ENCODE data around the gene WNT7B.

DNA sequence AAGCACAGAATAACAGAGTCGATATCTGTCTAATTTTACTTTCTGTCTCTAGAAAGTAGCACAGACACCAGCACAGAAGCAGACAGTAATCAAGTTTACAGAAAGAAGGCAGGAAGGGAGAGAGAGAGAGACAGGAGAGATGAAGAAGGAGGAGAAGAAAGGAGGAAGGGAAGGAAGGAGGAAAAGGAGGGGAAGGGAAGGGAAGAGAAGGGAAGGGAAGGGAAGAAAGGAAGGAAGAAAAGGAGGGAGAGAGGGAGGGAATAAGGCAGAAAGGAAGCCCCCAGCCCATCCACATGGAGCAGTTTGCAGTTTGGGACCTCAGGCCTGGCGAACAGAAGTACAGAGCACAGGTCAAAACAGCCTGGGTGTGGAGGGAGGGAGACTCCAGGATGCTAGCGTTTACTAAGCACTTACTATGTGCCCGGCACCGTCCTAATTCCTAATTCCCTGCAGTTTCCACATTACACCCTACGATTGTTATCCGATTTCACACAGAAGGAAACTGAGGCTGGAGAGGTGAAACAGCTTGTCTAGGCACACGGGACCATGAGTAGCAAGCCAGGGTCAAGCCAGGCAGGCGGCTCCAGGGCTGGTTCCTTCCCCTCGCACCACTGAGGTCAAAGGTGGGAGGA is 46.0 kb upstream of the WNT7B start:
- TF ChIP-seq, protein P1, sequence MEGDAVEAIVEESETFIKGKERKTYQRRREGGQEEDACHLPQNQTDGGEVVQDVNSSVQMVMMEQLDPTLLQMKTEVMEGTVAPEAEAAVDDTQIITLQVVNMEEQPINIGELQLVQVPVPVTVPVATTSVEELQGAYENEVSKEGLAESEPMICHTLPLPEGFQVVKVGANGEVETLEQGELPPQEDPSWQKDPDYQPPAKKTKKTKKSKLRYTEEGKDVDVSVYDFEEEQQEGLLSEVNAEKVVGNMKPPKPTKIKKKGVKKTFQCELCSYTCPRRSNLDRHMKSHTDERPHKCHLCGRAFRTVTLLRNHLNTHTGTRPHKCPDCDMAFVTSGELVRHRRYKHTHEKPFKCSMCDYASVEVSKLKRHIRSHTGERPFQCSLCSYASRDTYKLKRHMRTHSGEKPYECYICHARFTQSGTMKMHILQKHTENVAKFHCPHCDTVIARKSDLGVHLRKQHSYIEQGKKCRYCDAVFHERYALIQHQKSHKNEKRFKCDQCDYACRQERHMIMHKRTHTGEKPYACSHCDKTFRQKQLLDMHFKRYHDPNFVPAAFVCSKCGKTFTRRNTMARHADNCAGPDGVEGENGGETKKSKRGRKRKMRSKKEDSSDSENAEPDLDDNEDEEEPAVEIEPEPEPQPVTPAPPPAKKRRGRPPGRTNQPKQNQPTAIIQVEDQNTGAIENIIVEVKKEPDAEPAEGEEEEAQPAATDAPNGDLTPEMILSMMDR (IDR thresholded peaks at IDR 0.05), result no peak
- no peak for TF ChIP-seq POLR2AphosphoS5 (IDR thresholded peaks at IDR 0.05)
- no peak for TF ChIP-seq POLR2A (IDR thresholded peaks at IDR 0.05)
